AG10803 (cell line): ENCODE measurements around the gene PRDM16.

ENCODE experiments used
- DNase-seq: peaks from one replicate; pipeline ENCODE4 v3.0.0; 2010; ENCODE audit warnings: low read depth
- H3K4me3 ChIP-seq: 2 replicates; pipeline ENCODE4 v1.5.1; 2011; ENCODE audit warnings: mild to moderate bottlenecking, low read length, control low read depth
- TF ChIP-seq, protein P1 (sequence below): conservative IDR thresholded peaks from 2 replicates; pipeline ENCODE4 v1.5.1; 2011; ENCODE audit warnings: mild to moderate bottlenecking, low read length, control low read depth, inconsistent platforms

The PRDM16 gene

DNA sequence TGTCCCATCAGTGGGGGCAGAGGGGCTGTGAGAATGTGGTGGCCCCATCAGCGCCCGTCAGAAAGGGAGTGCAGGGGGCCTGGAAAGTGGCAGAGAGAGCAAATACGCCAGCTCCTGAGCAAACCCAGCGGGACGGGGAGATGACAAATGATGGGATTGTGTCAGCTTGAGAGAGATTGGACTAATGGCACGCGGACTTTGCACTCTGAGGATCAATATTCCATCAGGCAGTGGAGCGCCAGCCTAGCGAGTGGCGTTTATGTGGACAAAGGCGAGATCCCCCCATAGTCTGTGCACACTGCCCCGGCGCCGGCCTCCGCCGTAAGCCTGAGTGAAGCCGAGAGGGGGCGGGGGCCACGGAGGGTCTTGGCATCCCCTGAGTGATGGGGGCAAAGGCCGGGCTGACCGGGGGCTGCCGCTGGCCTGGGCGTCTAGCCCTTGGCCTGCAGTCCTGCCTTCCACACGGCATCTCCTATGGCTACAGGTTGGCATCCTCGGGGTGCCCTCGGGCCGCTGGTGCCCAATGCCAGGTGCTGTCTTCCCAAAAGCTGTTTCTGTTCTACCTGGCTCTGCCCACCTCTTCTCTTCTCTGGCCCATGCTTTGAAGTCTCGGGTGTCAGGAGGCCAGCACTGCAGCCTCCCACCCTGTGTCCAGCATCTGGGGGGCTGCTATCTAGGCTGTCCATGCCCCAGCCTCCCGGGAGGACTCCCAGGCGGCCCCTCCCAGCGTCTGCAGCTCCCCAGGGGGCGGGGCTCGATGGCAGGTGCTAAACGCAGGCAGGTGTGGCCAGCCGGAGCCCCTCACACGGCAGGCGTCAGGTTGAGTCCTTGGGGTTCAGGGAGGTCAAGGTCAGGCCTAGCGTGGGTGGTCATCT is 46.5 kb downstream of the PRDM16 start:
- TF ChIP-seq, protein P1, sequence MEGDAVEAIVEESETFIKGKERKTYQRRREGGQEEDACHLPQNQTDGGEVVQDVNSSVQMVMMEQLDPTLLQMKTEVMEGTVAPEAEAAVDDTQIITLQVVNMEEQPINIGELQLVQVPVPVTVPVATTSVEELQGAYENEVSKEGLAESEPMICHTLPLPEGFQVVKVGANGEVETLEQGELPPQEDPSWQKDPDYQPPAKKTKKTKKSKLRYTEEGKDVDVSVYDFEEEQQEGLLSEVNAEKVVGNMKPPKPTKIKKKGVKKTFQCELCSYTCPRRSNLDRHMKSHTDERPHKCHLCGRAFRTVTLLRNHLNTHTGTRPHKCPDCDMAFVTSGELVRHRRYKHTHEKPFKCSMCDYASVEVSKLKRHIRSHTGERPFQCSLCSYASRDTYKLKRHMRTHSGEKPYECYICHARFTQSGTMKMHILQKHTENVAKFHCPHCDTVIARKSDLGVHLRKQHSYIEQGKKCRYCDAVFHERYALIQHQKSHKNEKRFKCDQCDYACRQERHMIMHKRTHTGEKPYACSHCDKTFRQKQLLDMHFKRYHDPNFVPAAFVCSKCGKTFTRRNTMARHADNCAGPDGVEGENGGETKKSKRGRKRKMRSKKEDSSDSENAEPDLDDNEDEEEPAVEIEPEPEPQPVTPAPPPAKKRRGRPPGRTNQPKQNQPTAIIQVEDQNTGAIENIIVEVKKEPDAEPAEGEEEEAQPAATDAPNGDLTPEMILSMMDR, result no peak
- H3K4me3 ChIP-seq, result no peak overlapping the region
- no peak for DNase-seq

DNA sequence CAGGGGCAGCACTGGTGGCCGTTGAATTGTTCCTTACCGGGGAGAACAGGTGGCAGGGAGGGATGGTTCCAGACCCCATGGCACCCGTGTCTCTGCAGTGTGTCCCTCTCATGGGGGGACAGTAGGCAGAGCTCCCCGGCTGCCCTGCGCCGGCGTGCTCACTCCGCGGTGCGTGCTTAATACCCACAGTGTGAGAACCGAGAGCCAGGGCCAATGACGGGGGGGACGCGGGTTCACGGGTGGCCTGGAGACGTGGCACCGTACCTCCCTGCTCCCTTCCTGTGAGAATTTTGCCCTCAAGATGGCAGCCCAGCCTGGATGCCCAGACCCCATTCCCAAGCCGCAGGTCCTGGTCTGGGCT is 47.1 kb downstream of the PRDM16 start:
- H3K4me3 ChIP-seq, result no peak overlapping the region
- no peak for DNase-seq
- TF ChIP-seq, protein P1, result no peak

GRCh38 chr1:3116560-3116959 is 47.6 kb downstream of the PRDM16 start:
- TF ChIP-seq, protein P1, result no peak

DNA sequence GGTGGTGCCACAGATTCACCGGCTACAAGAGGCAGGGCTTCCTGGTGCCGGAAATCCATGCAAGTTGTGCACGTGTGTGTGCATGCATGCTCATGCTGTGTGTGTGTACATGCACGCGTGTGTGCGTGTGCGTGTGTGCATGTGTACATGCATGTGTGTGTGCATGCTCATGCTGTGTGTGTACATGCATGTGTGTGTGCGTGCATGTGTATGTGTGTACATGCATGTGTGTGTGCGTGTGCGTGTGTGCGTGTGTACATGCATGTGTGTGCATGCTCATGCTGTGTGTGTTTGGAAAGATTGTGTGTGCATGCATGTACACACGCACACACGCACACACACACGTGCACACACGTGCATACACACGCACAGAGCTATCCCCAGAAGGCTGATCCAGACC is 48.9 kb downstream of the PRDM16 start:
- TF ChIP-seq, protein P1, result no peak

More at GRCh38 chr1:3116560-3116959, 47.6 kb downstream of the PRDM16 start:
- H3K4me3 ChIP-seq, result no peak overlapping the region
- DNase-seq, result no peak

DNA sequence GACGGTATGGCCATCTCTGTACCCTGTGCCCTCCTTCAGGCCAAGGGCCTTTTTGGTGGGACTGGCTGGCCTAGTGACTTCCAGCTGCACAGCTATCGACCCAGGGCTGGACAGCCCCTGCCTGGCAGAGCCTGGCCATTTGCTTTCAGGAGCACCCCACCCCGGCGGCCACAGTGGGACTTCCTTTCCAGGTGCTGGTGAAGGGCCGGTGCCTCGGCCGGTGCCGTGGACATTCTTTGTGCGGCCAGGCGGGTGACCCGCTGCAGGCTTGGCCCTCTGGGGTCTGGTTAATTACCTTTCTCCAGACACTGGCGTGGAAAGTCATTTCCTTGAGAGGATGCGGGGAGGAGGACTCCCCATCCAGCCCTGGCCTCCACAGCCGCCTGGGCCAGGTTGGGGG is 50.1 kb downstream of the PRDM16 start:
- TF ChIP-seq, protein P1, result no peak
- H3K4me3 ChIP-seq, result no peak overlapping the region
- DNase-seq, result no peak

More for the DNA sequence above, 48.9 kb downstream of the PRDM16 start:
- no peak for DNase-seq
- H3K4me3 ChIP-seq, result no peak overlapping the region

DNA sequence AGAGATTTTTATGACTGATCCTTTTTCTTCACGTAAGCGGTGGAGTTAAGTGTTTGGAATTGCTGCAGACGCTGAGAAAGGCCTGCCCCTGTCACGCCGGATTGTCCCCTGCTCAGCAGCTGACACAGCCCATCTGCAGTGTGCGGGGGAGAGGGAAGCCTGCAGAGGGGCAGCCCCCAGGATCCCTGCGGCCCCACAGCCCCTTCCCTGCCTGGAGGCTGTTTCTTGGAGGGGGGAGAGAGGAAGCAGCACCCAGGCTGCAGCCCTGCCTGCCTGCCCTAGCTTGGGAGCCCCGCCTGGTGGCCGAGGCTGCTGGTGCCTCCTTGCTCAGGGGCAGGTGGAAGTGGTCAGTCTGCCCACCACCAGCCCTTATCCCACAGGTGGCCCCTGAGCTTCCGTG is 50.7 kb downstream of the PRDM16 start:
- DNase-seq, result no peak
- no peak overlapping the region for H3K4me3 ChIP-seq
- TF ChIP-seq, protein P1, result no peak

DNA sequence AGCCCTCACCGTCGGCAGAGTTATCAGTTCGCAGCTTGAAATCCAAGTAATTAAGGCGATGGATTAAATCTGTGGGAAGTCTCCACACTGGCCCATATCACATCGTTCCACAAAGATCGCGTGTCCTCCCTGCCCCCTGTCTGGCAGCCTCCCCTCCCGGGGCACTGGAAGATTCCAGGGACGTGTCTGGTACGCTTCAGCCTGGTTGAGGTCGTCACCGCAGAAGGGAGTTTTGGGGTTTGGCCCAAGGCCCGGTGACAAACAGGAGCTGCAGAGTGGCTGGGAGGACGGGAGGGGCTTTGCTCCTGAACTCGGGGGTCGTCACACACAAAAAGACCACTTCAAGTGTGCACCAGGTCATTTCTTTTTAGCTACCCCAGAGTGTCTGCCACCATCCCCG is 51.1 kb downstream of the PRDM16 start:
- no peak overlapping the region for H3K4me3 ChIP-seq
- DNase-seq, result no peak

More for the DNA sequence above, 51.1 kb downstream of the PRDM16 start:
- TF ChIP-seq, protein P1, result no peak
